ENCODE results near the gene DDAH1. TPM values are rescaled to one million over a fixed set of nuclear protein-coding genes. Genes with fewer than 3 reads are reported as not detected.

DDAH1 gene
- total and polyA plus RNA-seq, 2 of the 4 experiments (the other 2 are of a cell fraction): 78.0 to 94.5 TPM

DNA sequence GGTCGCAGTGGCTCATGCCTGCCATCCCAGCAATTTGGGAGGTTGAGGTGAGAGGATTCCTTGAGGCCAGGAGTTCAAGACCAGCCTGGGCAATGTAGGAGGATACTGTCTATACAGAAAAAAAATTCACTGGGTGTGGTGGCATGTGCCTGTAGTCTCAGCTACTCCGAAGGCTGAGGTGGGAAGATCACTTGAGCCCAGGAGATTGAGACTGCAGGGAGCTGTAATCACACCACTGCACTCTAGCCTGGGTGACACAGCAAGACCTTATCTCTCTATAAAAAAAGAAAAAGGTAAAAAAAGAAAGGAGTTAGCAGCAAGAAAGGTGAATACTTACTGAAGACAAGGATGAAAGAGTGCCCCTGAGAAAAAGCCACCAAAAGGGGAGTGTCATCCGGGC, 164.8 kb downstream of the DDAH1 start:
- BruUV-seq (replicated peaks): no TSS peak
- peaks cover 3% of the 10 kb centered on the region; the same call in 1 of the 2 replicates for H4K20me1 ChIP-seq (ENCODE audit: insufficient read depth, low read length)
- H3K36me3 ChIP-seq (ENCODE audit: control insufficient read depth, insufficient read depth, low read length): no peaks in the 10 kb centered on the region
- no peak overlapping the region for H4K91ac ChIP-seq (ENCODE audit: insufficient read depth, low read depth, low read length)
- no peak for TF ChIP-seq SMC3 (IDR thresholded peaks at IDR 0.05; ENCODE audit: low read depth, low read length)
- TF ChIP-seq CHD1 (IDR thresholded peaks at IDR 0.05; ENCODE audit: low read depth, low read length): no peak
- TF ChIP-seq, protein P1, sequence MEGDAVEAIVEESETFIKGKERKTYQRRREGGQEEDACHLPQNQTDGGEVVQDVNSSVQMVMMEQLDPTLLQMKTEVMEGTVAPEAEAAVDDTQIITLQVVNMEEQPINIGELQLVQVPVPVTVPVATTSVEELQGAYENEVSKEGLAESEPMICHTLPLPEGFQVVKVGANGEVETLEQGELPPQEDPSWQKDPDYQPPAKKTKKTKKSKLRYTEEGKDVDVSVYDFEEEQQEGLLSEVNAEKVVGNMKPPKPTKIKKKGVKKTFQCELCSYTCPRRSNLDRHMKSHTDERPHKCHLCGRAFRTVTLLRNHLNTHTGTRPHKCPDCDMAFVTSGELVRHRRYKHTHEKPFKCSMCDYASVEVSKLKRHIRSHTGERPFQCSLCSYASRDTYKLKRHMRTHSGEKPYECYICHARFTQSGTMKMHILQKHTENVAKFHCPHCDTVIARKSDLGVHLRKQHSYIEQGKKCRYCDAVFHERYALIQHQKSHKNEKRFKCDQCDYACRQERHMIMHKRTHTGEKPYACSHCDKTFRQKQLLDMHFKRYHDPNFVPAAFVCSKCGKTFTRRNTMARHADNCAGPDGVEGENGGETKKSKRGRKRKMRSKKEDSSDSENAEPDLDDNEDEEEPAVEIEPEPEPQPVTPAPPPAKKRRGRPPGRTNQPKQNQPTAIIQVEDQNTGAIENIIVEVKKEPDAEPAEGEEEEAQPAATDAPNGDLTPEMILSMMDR (conservative IDR thresholded peaks at IDR 0.05; ENCODE audit: low read depth, low read length): no peak
- TF ChIP-seq NFE2L2 (IDR thresholded peaks at IDR 0.05; ENCODE audit: low read depth, low read length): no peak
- H2AK5ac ChIP-seq (ENCODE audit: low read depth, low read length): no peak overlapping the region
- no peak overlapping the region for H2BK5ac ChIP-seq (ENCODE audit: low read depth, low read length, poor library complexity, severe bottlenecking)
- no peak overlapping the region for H3K4me3 ChIP-seq (ENCODE audit: insufficient read depth, low read depth, low read length)
- H2BK120ac ChIP-seq (ENCODE audit: low read depth, low read length): no peak overlapping the region
- H2AK9ac ChIP-seq (replicated peaks; ENCODE audit: low read depth, low read length, poor library complexity): no peak overlapping the region
- peaks cover 0 to 10% of the 10 kb centered on the region in 2 experiments; a peak in 1 of 4 replicates for H3K79me1 ChIP-seq (ENCODE audit: low read depth in 1 of 2, low read length in 2 of 2)
- no peak overlapping the region for H3K14ac ChIP-seq (replicated peaks; ENCODE audit: low read depth, low read length)
- no peaks in the 10 kb centered on the region for H3K27me3 ChIP-seq (ENCODE audit: control insufficient read depth, insufficient read depth, low read length)
- POLR2A ChIA-PET (ENCODE audit: unreplicated experiment): no interaction called here
- H3K9me3 ChIP-seq (ENCODE audit: control insufficient read depth, insufficient read depth, low read length): no peaks in the 10 kb centered on the region
- no peak overlapping the region for H3K4me2 ChIP-seq (ENCODE audit: low read depth, low read length)
- H3K9ac ChIP-seq (ENCODE audit: low read depth, low read length): no peak overlapping the region
- H2BK20ac ChIP-seq (ENCODE audit: low read depth, low read length): no peak overlapping the region
- H3K9me1 ChIP-seq (ENCODE audit: insufficient read depth, low read length): peaks cover 25% of the 10 kb centered on the region
- ATAC-seq (ENCODE audit: low read depth) (no peak), DNase-seq (no peak)
- CTCF ChIA-PET: no interaction called here
- no peak overlapping the region for H3K4ac ChIP-seq (ENCODE audit: low read depth, low read length)
- peaks cover 19% of the 10 kb centered on the region for H3K4me1 ChIP-seq (ENCODE audit: control insufficient read depth, insufficient read depth, low read length)
- no peak overlapping the region for H4K8ac ChIP-seq (ENCODE audit: low read depth in 2 of 2, low read length in 2 of 2)
- intact Hi-C loops (cut with micrococcal nuclease) (no loop called here), dilution Hi-C loops (cut with HindIII; ENCODE audit: low sequenced_read_pairs, unreplicated experiment) (no loop called here), in situ Hi-C loops (cut with MboI; ENCODE audit: low sequenced_read_pairs) (loop anchor here (10.0 kb wide), 2 partner anchors 575 to 1055 kb away; no protein-coding TSS in a partner anchor)
- H4K5ac ChIP-seq (ENCODE audit: low read depth, low read length): no peak overlapping the region
- no peak overlapping the region for H3K23ac ChIP-seq (ENCODE audit: low read depth, low read length)
- no peak overlapping the region; the same call in 2 of the 3 replicates for H2BK15ac ChIP-seq (ENCODE audit: low read depth, low read length)
- no peak overlapping the region for H3K56ac ChIP-seq (ENCODE audit: extremely low read depth, insufficient read depth, low read length)
- no CpG with 5 or more reads among the region's 3 CpGs for WGBS, 2 experiments (ENCODE audit: extremely low coverage in 2 of 2, insufficient read length in 1 of 2)
- H3K18ac ChIP-seq (ENCODE audit: low read depth, low read length): no peak overlapping the region
- H2AFZ ChIP-seq (replicated peaks; ENCODE audit: low read length, poor library complexity): no peak overlapping the region
- no peak overlapping the region for H3K27ac ChIP-seq (ENCODE audit: insufficient read depth, low read length)
